NCI-H2107 (cell line): ENCODE measurements around the gene UPP1.
"Not testable (repeated sequence)": the region's sequence is repeated elsewhere in the genome, so short reads cannot be mapped to it uniquely, and the experiment has no call there.

ENCODE experiments used
- DNase-seq: peaks from one replicate; lab custom pipeline; 2025; lab: John Stamatoyannopoulos, UW

UPP1 gene

GRCh38 chr7:48112401-48113165 lies 23.5 kb downstream of the UPP1 start:
- DNase-seq = no peak

DNA sequence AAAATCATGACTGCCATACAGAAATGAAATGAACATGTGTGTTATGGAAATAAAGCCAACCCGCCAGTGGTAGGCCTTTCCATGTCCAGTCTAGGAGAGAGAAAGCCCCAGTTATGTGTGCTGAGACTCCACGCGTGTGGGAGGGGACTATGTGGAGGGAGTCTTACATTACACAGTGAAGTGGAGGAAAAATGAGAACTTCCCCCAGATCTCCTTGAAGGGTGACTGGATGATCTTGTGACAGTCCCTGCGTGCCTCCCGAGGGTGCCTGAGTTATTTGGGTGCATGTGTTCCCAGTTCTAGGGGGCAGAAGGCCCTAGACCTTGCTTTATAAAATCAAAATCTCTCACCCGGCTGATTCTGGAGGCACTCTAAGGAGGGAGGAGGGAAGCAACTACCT lies 24.2 kb downstream of the UPP1 start:
- DNase-seq = no peak

- no peak for DNase-seq
Observed at GRCh38 chr7:48114115-48114514, 25.1 kb downstream of the UPP1 start.

GRCh38 chr7:48114589-48114988 lies 25.5 kb downstream of the UPP1 start:
- no peak for DNase-seq

DNA sequence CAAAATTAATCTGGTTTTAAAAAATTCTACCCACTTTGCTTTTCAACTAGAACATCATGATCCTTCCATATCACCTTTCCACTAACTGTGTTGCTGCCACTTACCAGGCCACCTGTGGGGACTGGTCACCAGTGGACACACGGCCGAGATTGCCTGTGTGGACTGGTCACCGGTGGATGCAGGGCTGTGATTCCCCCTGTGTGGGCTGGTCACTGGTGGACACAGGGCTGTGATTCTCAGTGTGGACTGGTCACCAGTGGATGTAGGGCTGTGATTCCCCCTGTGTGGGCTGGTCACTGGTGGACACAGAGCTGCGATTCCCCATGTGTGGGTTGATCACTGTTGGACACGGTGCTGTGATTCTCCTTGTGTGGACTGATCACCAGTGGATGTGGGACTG lies 27.0 kb downstream of the UPP1 start:
- no peak for DNase-seq

- no peak for DNase-seq
Observed at GRCh38 chr7:48118041-48118440, 29.0 kb downstream of the UPP1 start.

DNA sequence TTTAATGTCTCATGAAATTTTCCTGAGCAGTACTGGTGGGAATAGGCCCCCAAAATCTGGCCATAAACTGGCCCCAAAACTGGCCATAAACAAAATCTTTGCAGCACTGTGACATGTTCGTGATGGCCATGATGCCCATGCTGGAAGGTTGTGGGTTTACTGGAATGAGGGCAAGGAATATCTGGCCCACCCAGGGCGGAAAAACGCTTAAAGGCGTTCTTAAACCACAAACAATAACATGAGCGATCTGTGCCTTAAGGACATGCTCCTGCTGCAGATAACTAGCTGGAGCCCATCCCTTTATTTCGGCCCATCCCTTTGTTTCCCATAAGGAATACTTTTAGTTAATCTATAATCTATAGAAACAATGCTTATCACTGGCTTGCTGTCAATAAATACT lies 31.5 kb downstream of the UPP1 start:
- DNase-seq = not testable (repeated sequence)

- DNase-seq = no peak
Observed at GRCh38 chr7:48126037-48126436, 37.0 kb downstream of the UPP1 start.

DNA sequence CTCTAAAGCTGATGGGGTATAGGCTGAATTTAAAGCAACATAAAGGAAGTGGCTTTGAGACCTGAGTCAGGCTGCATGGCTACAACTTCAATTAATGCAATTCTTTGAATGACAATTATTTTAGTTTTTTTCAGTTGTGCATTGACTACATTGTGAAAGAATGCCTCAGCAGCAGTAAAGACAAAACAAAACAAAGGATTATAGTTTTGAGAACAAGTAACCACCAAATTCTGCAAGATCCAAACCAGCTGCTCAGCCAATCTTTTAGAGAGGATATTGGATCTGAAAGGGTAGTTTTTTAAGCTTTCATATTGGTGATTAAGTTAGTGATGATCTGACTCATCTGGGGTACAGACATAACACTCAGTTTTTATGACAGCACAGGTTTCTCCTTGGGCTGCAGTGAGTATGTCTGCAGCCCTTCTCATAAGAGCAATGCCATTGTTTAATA lies 41.6 kb downstream of the UPP1 start:
- no peak for DNase-seq

DNA sequence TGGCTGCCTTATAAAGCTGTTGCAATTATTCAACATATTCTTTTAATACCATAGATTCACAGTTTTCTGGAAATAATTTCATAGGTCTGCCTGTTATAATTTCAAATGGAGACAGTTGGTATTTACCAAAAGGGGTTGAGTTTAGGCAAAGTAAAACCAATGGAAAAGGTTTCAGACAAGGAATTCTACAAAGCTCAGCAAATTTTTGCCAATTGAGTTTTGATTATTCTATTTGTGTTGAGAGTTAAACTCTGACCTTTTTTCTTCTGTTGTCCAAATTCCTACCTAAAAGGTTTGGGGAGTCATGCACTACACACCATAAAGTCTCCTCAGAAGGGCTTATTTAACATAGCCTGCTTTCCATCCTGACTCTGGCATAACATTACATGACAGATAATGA lies 43.7 kb downstream of the UPP1 start:
- DNase-seq = no peak

DNA sequence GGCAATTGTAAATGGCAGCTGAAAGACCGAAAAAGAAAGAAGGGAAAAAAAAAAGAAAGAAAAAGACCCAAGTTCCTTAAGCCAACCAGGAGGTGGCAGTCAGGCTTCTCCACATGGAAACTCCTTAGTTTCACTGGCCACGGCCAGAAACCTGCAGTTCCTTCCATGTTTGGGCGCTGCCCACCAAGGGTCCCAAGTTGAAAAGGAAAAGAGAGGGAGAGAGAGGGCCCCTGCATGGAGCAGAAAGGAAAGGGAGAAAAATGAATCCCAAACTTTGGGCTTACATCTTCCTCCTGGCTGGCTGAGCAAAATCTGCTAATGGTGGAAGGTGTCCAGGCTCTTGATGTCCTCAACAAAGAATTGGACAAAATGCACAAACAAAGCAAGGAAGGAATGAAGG lies 50.4 kb downstream of the UPP1 start:
- DNase-seq = no peak

- DNase-seq = no peak
Observed at GRCh38 chr7:48140001-48140681, 51.1 kb downstream of the UPP1 start.

DNA sequence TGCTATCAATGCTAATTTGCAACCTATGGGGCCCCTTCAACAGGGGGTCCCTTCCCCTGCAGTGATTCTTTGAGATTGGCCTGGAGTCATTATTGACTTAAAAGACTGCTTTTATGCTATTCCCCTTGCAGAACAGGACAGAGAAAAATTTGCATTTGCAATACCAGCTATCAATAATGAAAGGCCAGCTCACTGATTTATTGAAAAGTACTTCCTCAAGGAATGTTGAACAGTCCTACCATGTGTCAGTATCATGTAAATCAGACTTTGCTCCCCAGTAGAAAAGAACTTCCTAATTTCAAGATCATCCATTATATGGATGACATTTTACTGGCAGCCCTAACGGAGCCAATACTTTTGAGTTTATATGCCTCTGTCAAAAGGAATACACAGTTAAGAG lies 52.5 kb downstream of the UPP1 start:
- no peak for DNase-seq

DNA sequence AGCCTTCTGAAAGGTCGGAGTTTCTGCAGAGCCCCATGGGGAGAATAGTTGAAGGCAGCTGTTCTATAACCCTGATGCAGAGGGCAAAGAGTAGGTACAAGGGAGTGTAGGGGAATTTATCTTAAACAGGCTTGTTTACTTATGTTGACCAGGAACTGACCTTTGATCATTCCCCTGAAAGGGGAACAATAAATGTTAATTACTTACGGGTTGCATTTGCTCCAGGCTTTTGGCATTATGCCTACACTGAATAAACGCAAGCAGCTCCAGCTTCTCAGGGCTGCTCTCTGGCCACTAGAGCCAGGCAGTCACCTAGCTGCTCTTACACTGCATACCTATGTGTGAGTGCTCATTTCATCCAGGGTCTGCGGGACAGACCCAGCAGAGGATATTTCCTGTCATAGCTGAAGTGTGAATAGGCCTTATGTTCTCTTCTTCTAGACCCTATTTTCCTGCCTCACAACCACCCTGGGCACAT lies 55.3 kb downstream of the UPP1 start:
- DNase-seq = no peak

GRCh38 chr7:48147078-48147591 lies 58.1 kb downstream of the UPP1 start:
- DNase-seq = no peak

DNA sequence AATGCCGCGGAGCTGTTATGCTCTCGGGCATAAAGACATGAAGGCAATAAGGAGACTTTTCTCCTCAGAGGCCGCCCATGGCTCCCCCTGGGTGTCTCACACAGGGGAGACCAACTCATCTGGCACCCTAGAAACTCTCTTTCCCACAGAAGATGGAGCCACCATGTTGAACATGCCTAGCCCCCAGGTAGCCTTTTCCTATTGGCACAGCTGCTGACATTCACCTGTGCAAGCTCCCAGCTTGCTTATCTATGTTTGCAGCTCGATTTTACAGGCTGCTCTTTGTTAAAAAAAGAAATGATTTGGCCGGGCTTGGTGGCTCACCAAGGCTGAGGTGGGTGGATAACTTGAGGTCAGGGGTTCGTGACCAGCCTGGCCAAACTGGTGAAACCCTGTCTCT lies 58.6 kb downstream of the UPP1 start:
- not testable (repeated sequence) for DNase-seq

DNA sequence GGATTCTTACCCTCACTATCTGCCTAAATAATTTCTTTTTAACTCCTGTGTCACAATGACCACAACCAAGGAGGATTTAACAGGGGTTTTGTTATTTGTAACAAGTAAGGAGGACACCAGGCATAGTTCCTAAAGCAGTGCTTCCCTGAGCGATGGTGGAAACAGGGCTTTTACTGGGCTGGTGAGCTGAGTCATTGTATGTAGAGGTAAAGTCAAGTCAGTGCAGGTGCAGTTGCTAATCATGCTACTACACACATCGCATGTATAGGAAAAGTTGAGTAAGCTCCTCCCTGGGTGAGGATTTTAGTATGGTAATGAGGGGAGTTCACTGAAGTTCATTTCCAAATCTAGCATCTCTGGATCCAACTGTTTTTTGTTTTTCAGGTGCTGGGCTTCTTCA lies 59.2 kb downstream of the UPP1 start:
- no peak for DNase-seq

DNA sequence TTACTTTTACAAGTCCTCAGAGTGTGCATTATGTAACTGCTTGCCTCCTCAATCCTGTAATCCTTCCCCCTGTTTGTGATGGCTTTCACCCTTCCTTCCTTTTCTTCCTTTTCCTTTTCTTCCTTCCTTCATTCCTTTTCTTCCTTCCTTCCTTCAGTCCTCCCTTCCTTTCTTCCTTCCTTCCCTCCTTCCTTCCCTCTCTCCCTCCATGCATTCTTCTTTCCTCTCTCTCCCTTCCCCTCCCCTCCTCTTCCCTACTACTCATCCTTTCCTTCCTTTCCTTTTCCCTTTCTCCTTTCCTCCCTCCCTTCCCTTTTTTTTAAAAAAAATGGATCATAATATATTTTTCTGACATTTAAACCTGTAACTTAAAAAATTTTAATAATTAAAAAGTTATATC lies 60.0 kb downstream of the UPP1 start:
- DNase-seq = no peak

DNA sequence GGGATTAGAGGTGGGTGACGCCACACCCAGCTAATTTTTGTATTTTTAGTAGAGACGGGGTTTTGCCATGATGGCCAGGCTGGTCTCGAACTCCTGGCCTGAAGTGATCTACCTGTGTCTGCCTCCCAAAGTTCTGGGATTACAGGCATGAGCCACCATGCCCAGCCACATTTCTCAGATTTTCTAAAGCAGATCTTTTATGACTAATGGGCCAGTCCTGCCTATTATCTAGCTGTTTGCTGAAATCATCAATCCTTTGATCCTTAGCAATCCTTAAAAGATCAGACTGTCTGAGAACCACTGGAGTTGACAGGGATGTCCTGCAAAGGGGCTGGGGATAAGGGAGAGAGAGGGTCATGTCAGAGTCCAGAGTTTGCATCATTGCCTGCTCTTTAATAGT lies 61.0 kb downstream of the UPP1 start:
- no peak for DNase-seq

DNA sequence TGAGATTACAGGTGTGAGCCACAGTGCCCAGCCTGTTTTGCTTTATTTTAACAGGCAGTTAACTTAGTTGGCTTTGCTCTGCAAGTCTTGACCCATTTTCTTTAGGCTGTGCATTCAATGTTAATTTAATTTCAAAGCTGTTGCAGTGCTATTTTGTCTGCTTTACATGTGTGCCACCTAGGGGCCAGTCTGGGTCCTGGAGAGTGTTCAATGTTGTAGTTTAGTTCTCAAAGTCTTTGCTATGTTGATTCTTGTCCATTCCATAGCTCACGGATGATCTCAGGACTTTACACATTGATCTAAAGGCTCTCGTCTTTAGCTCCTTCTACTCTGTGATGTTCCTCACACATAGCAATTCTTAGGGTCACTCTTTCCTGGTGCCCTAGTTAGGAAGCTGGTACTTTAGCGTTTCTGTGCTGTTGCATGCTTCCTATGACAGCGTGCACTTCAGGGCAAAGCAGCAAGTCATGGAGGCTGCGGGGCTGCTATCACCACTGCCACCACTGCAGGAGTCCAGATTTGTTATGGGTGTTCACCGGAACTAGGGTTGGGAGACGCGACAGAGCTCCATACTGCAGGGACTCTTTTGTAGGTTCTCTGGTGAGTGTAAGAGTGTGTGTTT lies 65.8 kb downstream of the UPP1 start:
- no peak for DNase-seq
